GM18858 (cell line): ENCODE measurements around the gene AMER1.

Experiments used
- ATAC-seq: cut with Tn5 transposase; IDR thresholded peaks from one replicate; pipeline ENCODE4 v1.9.1; 2021; ENCODE audit not compliant: unreplicated experiment

Gene AMER1

DNA sequence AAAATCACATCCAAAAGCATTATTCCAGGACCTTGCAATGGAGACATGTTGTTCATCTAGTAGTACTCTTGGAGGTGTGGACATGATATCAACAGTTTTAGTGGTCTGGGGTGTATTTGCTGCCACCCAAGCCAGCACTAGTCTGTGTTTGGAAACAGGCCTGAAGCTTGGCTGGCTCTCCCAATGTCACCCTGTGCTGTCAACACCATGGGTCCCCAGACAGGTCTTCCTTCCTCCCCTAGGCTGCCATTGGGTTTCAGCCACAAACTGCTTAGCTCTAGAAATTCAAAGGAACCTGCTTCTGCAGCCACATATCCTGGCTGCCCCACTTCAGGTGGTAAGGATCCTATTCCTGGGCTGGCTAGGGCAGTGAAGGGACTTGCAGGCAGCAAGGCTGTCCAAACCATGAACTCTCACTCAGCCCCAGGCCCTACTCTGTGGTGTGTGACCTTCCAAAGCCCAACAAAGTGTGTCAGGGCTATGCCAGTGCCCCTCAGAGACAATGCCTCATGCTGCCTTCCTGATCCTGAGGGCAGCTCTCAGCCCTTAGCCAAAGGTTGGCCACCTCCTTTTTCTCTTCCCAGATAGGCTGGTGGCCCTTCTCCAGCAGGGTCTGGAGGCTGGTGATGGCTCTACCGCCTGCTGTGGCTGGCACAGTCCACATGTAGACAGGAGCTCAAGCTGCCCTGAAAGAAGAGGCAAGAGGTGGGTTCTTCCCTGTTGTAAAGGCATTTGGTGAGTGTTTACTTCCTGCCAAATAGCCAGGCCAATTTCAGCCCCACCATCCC lies 18.3 kb downstream of the AMER1 start:
- no peak for ATAC-seq

DNA sequence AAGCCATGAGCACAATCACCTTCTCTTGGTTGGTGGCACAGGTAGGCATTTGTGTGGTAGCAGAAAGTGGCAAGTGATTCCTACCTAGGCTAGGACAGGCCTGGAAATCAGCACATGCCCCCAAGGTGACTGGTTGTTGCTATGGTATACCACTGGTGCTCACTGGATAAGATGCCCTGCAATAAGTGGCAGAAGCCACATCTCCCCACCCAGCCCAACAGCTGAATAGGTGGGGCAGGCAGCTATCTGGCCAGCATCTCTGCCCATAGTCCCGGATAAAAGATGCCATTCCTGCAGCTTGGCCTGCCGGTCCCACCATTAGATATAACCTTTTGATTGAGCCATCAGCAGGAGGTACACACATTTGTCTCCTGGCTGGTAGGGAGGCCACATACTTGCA lies 21.1 kb downstream of the AMER1 start:
- ATAC-seq = no peak

DNA sequence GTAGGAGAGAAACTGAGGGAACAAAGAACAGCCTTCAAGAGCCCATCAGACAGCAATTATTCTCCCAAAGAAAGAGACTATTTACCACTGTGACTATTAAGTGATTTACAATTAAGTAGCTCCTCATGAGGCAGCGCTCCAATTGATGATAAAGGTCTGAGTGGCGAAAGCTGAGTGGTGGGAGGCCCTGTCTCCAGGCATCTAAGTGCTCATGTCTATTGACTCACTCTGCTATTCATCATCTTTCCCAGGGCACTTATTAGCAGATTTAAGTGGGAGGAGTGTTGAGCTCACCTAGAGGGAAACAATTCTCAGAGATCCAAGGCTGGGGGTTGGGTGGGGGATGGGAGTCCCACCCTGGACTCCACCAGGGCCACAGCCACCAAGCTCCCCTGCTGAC lies 23.3 kb downstream of the AMER1 start:
- no peak for ATAC-seq

DNA sequence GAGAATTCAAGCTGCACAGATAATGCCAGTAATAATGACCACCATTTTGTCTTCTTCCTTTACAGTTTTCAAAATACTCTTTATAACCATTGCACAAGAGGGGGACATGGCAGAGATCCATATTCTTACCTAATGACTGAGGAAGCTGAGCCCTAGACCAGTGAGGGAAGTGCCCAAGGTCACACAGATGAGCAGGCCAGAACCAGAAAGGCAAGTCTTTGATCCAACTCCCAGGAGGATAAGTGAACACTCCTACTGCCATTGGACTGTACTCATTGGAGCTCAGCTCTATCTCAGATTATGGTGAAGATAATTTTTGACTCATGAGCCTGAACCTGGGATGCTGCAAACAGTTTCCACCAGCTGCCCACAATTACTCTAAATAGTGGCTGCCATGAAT lies 28.6 kb downstream of the AMER1 start:
- no peak for ATAC-seq

DNA sequence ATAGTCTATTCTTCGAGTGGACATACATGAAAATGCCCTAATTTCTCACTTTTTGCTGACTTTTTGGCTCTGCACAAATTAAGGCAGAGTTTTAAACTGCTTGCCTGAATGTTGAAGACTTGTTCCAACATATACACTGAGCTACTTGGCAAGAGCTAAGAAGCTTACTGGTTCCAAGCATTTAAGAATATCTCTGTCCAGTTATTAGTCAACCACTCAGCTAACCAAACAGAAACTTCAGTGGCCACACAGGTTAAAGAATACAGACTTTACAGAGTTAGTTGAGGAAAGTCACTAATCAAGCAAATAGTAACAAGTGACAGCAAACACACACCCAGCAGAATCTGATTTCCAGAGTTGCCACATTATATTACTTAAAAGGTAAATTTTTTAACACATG lies 35.5 kb downstream of the AMER1 start:
- no peak for ATAC-seq

DNA sequence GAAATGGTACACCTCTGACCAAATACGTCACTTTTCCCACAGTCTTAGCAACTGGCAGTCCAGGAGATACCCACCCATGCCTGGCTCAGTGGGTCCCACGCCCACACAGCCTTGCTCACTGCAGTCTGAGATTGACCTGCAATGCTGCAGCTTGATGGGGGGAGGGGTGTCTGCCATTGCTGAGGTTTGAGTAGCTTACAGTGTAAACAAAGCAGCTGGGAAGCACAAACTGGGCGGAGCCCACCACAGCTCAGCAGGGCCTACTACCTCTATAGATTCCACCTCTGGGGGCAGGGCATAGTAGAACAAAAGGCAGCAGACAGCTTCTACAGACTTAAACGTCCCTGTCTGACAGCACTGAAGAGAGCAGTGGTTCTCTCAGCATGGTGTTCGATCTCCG lies 52.7 kb downstream of the AMER1 start:
- ATAC-seq = no peak

DNA sequence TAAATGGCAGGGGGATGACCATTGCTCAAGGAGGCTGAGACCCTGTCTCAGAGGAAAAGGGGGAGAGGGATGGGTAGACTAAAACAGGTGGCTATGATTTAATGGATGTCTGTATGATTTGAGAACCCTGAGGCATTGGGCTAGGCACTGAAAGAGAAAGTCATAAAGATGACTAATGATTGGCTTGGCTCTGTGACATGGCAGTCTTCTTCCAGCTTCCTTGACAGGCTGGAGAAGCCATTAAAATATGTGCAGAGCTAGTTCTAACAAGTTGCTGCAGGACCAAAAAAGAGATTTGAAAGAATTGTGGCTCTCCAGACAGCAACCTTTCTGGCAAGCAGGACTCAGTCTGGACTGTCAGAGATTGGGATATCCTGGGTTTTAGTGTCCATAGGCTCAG lies 53.6 kb downstream of the AMER1 start:
- ATAC-seq = no peak

DNA sequence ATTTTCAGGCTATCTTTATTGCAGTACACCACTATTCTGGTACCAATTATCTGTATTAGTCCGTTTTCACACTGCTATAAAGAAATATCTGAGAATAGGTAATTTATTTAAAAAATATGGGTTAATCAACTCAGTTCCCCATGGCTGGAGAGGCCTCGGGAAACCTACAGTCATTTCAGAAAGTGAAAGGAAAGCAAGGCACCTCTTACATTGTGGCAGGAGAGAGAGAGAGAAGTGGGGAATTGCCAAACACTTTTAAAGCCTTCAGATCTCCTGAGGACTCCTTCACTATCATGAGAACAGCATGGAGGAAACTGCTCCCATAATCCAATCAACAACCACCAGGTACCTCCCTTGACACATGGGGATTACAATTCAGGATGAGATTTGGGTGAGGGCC lies 54.7 kb downstream of the AMER1 start:
- ATAC-seq = no peak
